ENCODE measurements around the gene ZG16.

The ZG16 gene

GRCh38 chr16:29819506-29819905 lies 41.5 kb downstream of the ZG16 start:
- Histone ChIP-seq H3K4me2 (ENCODE audit: low read length) (peak overlapping the region; percentile 71), H3F3A (ENCODE audit: insufficient read depth, low read length) (no peaks in the 10 kb centered on the region), H2AFZ (ENCODE audit: low read length) (no peak overlapping the region), H3K27me3 (ENCODE audit: insufficient read depth, low read length) (no peaks in the 10 kb centered on the region), H3K4me1 (ENCODE audit: insufficient read depth, low read length, severe bottlenecking) (peaks cover 48% of the 10 kb centered on the region), H3K36me3 (ENCODE audit: insufficient read depth, low read length) (peaks cover 26% of the 10 kb centered on the region), H3K9ac (ENCODE audit: low read length) (no peak overlapping the region; the same call in 1 of the 2 replicates), H4K20me1 (ENCODE audit: insufficient read depth, low read length) (no peaks in the 10 kb centered on the region), H3K79me2 (ENCODE audit: insufficient read depth, low read length) (no peaks in the 10 kb centered on the region), H3K9me2 (ENCODE audit: low read depth, low read length) (no peaks in the 10 kb centered on the region), H3K9me3 (ENCODE audit: low read length) (no peaks in the 10 kb centered on the region), H3K4me3 (ENCODE audit: low read depth, low read length, poor library complexity, severe bottlenecking) (peak overlapping the region; percentile 58), H3K27ac (ENCODE audit: low read depth, low read length, poor library complexity, severe bottlenecking) (no peak overlapping the region)
- no peak for TF ChIP-seq CTCF (IDR thresholded peaks at IDR 0.05; ENCODE audit: low read length)
- no peak for TF ChIP-seq EZH2 (IDR thresholded peaks at IDR 0.05; ENCODE audit: borderline replicate concordance, low read length)

- no peak within 1 kb of the TSS for H2AFZ ChIP-seq (ENCODE audit: low read length)
- H3K79me2 ChIP-seq (ENCODE audit: insufficient read depth, low read length), result no peaks in the 10 kb centered on the region
- peak within 1 kb of the TSS; percentile 24 for H3K27ac ChIP-seq (ENCODE audit: low read depth, low read length, poor library complexity, severe bottlenecking)
These were observed 42.2 kb downstream of the ZG16 start, which contains the start of gene MVP for GRCh38 chr16:29820271-29820701. Gene MVP, plus strand, starts transcription at chr16:29820462. Its CDS starts 10,088 bp downstream, at chr16:29830550.

GRCh38 chr16:29820730-29821642 lies 42.9 kb downstream of the ZG16 start:
- Histone ChIP-seq H4K20me1 (ENCODE audit: insufficient read depth, low read length) (no peaks in the 10 kb centered on the region), H3K9me2 (ENCODE audit: low read depth, low read length) (no peaks in the 10 kb centered on the region), H3K36me3 (ENCODE audit: insufficient read depth, low read length) (peaks cover 26% of the 10 kb centered on the region), H3K4me3 (ENCODE audit: low read depth, low read length, poor library complexity, severe bottlenecking) (peak overlapping the region; percentile 58), H3F3A (ENCODE audit: insufficient read depth, low read length) (no peaks in the 10 kb centered on the region), H3K27me3 (ENCODE audit: insufficient read depth, low read length) (no peaks in the 10 kb centered on the region), H3K79me2 (ENCODE audit: insufficient read depth, low read length) (no peaks in the 10 kb centered on the region), H3K9me3 (ENCODE audit: low read length) (no peaks in the 10 kb centered on the region), H3K4me2 (ENCODE audit: low read length) (peak overlapping the region; percentile 71), H3K4me1 (ENCODE audit: insufficient read depth, low read length, severe bottlenecking) (peaks cover 47% of the 10 kb centered on the region), H3K27ac (ENCODE audit: low read depth, low read length, poor library complexity, severe bottlenecking) (peak overlapping the region; percentile 24), H3K9ac (ENCODE audit: low read length) (peak overlapping the region; percentile 50; the same call in 1 of the 2 replicates), H2AFZ (ENCODE audit: low read length) (no peak overlapping the region)
- TF ChIP-seq EZH2 (IDR thresholded peaks at IDR 0.05; ENCODE audit: borderline replicate concordance, low read length) (no peak), CTCF (IDR thresholded peaks at IDR 0.05; ENCODE audit: low read length) (no peak)

More at GRCh38 chr16:29820271-29820701, 42.2 kb downstream of the ZG16 start, which contains the start of gene MVP:
- H3K9me2 ChIP-seq (ENCODE audit: low read depth, low read length), result no peaks in the 10 kb centered on the region
- no peaks in the 10 kb centered on the region for H4K20me1 ChIP-seq (ENCODE audit: insufficient read depth, low read length)
- H3K9me3 ChIP-seq (ENCODE audit: low read length), result no peaks in the 10 kb centered on the region
- peak within 1 kb of the TSS; percentile 50; the same call in 1 of the 2 replicates for H3K9ac ChIP-seq (ENCODE audit: low read length)
- peaks cover 49% of the 10 kb centered on the region for H3K4me1 ChIP-seq (ENCODE audit: insufficient read depth, low read length, severe bottlenecking)
- H3F3A ChIP-seq (ENCODE audit: insufficient read depth, low read length), result no peaks in the 10 kb centered on the region
- no peaks in the 10 kb centered on the region for H3K27me3 ChIP-seq (ENCODE audit: insufficient read depth, low read length)
- peak within 1 kb of the TSS; percentile 58 for H3K4me3 ChIP-seq (ENCODE audit: low read depth, low read length, poor library complexity, severe bottlenecking)
- H3K4me2 ChIP-seq (ENCODE audit: low read length), result peak within 1 kb of the TSS; percentile 71
- H3K36me3 ChIP-seq (ENCODE audit: insufficient read depth, low read length), result peaks cover 26% of the 10 kb centered on the region
- TF ChIP-seq CTCF (IDR thresholded peaks at IDR 0.05; ENCODE audit: low read length) (no peak), EZH2 (IDR thresholded peaks at IDR 0.05; ENCODE audit: borderline replicate concordance, low read length) (no peak)

Data from OCI-LY1 (cell line).